ENCODE measurements around the gene LHX4.
A peak's percentile ranks its signal among the peaks of the same experiment; 100 is the strongest.

Gene LHX4

DNA sequence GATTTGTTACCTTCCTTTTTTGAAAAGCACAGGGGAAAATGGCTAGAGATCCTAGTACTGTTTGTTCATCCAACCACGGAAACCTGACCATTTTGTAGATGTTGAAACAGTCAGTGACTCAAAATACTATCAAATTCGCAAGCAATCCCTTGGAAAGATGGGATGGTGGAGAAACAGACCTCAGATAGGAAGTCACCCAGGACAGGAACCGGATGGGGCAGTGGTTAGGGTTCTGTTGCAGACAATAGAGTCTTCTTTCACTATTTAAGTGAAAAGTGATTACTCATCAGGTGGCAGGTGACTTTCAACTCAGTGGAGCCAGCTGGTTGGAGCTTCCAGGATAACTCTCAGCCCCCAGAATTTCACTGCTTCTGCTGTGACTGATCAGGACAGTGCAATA is 17.0 kb downstream of the LHX4 start:
- DNase-seq, result no peak

DNA sequence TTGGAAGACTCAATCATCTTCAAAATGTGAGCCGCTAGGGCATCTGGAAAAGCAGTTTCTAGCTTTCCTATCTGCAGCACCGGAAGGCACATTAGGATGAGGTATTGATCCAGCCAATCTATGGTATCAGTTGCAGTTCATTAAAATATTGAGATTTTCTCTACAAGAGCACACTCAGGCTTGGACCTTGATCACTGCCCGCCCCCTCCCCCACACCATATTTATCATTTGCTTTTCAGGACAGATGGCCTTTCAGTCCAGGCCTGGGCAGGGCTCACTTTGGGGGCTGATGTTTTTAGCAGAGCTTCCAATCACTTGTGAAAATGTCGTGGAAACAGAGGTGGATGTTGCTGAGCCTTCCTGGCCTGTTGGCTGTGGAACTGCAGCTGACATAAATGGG is 17.5 kb downstream of the LHX4 start:
- DNase-seq, result no peak

DNA sequence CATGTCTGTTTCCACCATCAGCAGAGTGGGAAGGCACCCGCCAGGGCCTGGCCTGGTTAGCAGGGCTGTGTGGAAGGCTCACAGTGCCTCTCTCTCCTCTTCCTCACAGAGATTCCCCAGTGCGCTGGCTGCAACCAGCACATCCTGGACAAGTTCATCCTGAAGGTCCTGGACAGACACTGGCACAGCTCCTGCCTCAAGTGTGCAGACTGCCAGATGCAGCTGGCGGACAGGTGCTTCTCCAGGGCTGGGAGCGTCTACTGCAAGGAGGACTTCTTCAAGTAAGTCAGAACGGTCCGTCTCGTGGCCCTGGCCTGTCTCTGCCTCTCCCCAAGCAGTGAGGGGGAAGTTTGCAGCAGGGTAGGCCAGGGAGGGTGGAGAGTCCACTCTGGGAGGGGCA is 18.1 kb downstream of the LHX4 start:
- no peak for DNase-seq

DNA sequence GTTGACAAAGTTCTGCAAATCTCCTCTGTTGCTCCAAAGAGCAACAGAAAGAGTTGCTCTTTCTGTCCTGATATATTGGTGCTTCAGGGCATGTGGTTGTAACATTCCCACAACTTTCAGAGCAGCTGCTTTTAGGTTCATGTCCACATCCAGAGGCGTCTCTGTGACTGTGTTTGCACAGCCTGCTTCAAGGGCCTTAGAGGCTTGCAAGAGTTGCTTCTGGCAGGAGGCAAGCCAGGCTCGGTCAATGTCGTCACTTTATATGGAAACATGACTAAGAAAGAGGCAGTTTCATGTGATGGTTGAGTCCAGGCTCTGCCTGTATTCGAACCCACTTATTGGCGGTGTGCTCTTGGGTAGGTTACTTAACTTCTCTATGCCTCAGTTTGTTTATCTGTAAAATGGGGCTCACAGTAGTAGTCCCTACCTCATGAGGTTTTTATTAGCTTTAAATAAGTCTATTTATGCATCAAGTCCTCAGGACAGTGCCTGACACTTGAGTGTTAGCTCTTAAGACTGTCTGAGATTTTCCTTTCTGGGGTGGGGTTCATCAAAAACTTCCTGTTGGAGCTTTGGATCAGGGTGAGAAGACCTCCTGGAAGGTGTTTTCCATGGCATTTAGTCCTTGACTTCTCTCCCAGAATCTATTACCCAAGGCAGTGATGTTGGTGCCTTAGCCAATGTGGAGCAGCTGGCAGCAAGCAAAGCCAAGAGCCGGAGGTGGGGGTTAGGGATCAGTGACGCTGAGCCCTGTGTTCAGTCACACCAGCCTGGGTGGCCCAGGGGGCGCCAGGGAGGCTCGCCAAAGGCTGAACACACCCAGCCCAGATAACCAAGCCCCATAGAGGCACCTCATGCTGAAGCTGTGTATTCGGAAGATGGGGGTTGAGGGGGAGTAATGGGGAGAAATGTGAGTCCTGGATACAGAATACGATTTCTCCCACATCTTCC is 18.9 kb downstream of the LHX4 start:
- no peak for DNase-seq

DNA sequence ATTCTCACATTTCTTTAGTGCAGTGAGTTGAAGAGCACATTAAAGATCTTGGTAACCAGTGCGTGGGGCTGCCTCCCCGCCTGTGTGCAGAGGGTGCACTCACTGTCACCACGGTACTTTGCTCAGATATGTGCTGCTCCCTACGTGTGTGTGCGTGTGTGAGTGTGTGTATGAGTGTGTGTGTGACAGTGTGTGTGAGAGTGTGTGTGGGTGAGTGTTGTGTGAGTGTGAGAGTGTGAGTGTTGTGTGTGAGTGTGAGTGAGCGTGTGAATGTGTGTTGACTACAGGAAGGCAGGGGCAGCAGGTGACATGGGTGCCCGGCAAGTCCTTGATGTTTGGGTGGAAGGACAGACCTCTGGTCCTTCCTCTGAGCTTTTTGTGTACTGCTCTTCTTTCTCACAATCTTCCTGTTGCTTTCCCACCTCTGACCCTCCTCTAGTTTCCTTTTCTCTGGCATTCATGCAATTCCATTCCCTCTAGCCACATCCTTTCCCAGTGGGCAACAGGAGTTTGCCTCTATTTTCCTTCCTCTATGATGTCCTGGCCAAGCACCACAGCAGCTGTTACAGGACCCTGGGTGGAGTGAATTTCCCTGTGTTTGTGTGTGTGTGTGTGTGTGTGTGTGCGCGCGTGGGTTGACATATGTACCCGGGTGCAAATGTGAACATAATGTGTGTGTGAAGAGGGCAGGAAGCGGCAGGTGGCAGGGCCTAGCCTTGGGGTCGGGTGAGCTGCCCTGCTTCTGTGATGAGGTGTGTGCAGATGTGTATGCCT is 19.8 kb downstream of the LHX4 start:
- no peak for DNase-seq

DNA sequence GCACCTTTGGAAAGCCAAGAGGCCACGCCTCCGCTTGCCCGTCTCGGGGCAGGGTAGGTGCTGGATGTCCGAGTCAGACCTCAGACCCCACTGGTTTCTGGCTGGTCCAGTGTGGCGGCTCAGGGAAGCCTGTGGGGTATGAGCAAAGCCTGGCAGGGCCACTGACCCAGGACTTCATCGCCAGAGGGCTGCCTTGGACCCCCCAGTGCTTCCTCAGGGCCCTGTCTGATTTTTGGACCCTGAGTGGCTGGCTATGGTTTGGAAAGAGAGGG is 20.4 kb downstream of the LHX4 start:
- DNase-seq, result no peak

DNA sequence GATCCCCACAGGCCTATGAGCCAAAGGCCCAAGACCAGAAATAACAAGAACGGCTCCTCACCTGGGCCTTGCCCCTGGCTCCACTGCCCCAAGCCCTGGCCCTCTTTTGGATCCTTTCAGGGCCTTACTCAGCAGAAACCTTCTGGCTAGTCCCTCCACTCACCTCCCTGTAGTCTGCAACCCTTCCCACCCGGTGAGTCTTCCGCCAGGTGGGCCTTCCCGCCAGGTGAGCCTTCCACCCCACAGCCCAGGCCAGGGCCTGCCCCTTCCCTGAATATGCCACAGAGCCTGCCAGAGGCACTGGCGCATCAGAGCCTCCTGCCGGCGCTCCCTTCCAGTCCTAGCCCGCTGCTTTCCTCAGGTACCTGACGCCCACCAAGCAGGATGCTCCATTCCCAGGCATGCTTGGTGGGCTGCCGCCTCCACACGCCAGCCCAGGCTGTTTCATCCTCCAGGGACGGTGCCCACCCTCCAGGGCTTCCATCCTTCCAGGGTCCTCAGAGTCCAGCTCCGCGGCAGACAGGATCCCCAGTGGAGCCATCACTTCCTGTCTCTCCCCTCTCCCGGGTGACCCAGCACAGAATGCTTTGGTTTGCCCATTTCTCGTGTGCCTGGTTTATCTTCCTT is 20.9 kb downstream of the LHX4 start:
- no peak for DNase-seq

DNA sequence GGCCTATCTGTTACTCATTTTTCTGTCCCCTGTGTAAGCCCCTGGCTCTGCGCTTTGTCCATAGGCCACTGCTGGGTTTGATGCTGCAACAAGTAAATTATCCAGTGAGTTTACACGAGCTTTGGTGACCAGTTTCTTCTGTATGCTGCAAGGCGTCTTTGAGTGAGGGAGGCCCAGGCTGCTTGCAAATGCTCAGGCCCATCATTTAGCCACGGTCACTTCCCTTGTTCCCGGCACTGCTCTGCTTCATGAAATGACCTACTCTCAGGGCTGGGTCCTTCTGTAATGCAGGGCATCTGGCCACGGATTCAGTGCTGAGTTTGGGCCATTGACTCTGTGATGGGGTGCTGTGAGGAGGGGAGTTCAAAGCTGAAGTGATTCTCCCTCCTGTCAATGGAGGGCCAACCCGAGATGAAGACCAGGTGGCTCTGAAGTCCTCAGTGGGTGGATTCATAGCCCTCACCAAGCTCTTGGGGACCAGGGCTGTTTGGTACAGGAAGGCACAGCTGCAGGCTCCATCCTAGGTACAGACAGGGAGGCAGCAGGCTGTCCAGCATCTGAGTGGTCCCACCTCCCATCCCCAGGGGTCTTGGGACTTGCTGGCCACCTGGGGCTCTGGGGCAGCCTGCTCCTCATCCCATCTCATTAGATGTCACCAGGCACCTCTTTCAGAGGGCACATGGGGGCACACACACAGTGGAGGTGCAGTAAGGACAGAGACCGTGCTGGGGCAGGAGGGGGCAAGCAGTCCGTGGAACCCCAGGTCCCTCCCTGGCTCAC is 21.7 kb downstream of the LHX4 start:
- no peak for DNase-seq

DNA sequence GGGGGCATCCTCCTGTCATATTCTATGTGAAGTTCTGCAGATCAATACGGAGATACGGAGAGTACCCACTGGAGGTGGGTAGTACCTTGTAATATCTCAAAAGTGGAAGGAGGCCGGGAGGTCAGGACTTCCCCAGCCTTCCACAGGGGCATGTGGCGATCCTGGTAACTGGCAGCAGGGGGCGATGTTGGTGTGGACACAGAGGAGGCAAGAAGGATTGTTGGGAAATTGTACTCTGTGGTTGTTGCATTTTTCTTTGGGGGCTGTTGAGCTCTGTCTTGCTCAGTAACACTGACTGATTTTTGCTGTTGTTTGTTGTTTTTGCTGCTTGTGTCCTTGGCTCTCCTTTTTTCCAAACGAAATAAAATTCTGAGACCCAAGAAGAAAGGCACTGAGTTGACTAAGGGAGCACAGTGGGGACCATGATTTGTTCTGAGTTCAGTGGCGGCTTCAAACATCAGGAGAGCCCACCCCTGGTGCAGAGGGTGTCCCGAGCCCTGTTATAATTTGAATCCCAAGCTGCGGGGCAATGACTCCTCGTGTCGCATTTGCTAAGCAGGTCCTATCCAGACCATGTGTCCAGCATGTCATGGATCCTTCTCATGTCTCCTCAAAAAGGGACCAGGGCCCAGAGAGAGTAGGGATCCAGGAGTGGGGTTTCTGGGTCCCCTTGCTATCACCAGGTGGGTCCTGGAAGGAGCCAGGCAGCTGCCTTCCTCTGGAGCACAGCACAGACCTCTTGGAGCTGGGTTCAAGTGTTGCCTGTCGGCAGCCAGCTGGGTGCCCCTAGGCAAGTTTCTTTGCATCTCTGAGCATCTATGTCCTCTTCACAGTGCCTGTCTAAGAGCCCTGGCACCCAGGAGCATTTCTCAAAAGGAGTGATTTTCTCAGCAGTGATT is 22.8 kb downstream of the LHX4 start:
- DNase-seq, result peak; percentile 71

DNA sequence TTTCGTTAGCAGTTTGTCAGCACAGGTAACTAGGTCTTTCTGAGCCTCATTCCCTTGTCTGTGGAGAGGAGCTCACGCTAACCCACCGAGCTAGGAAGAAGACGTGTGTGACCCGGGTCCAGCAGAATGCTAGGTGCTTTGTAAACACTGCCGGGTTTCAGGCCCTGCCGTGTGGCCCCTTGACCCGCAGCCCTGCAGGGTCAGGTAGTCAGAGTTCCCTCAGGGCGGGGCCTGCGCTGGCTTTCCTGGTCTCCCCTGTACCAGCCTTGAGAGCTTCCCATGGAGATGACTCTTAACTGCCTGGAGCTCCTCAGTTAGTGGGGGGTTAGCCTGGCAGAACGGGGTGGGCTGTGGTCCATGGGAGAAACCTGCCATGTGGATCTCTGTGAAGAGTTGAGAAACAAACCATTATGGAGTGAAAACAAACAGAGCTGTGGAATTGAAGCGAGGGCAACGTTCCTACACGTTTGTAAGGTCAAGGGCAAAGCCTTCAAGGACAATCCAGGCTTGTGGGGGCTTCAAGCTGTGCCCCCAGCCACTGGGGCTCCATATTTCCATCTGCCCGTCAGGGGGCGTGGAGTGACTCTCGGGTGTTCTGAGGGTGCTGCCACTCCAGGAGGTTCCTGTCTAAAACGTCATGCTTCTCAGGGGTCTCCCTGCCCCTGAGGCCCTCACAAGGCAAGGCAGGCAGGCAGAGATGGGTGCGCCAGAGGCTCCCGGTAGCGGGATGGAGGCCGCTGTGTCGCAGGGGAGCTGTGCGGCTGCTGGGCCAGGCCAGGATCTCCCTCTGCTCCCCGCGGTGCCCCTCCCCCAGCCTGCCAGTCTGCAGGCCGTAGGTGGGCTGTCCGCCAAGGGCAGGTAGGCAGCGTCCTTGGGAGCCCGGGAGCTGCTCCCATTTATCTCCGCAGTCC is 23.8 kb downstream of the LHX4 start:
- DNase-seq, result no peak

DNA sequence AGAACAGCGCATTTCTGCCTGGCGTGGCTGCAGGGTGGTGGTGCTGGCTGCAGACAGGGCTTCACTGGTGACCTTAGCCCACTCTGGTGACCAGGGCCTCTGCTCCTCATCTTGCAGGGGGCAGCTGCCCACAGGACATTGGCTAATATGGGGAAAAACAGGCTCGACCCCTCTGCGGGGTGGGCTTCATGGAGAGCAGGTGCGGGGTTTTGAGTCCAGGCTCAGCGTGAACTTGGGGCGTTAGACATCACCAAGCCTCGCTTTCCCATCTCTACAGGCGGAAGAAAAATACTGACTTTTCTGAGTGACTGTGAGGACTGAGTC is 24.4 kb downstream of the LHX4 start:
- DNase-seq, result no peak

DNA sequence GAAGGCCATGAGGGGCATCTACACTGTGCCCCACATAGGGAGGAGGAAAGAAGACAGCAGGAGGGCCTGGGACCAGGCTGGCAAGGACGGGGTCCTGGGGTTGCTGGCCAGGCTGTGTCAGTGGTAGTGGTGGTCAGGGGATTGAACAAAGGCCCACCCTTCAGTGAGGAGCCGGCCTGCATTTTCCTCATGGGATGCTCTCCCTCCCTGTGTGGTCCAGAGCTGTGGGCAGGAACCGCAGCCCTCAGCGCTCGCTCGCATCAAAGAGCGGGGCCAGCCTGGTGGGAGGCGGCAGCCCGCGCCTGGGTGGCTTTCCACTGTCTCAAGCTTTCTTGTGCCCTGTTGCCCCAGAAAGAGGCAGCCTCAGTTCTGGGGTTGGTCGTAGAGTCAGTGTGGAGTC is 24.8 kb downstream of the LHX4 start:
- no peak for DNase-seq

DNA sequence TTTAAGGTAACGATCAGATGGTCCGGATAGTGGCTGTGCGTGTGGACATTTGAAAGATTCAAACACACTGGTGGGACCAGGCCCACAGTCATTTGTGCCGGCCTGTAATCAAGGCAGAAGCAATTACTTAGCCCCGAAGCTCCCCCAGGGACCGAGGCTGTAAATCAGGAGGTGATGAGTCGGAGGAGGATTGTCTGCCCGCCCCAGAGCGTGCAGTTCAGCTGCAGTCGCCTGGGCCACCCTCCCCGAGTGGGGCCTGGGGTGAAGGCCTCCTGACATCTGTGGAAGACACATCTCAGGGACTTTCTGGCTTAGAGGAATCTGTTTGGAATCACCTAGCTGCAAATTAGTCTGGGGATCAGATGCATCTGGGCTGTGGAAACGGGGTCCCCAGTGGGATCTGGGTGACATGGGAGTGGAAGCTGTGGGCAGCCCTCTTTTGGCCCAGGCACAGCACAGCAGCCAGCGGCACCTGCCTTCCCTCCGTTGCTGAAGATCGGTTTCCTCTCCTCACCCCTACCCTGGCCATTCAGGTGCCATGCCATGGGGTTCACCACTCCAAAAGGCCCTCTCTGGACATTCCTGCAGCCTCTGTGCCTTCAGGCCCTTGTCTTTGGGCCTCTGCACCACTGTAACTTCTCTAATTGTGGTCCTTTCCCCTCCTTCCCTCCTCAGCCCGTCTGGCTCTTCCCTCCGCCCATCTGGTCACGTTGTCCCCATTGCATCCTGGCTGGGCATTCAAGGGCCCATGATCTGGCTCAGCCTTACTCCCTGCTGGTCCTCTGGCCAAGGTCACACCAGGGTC is 25.7 kb downstream of the LHX4 start:
- DNase-seq, result no peak

DNA sequence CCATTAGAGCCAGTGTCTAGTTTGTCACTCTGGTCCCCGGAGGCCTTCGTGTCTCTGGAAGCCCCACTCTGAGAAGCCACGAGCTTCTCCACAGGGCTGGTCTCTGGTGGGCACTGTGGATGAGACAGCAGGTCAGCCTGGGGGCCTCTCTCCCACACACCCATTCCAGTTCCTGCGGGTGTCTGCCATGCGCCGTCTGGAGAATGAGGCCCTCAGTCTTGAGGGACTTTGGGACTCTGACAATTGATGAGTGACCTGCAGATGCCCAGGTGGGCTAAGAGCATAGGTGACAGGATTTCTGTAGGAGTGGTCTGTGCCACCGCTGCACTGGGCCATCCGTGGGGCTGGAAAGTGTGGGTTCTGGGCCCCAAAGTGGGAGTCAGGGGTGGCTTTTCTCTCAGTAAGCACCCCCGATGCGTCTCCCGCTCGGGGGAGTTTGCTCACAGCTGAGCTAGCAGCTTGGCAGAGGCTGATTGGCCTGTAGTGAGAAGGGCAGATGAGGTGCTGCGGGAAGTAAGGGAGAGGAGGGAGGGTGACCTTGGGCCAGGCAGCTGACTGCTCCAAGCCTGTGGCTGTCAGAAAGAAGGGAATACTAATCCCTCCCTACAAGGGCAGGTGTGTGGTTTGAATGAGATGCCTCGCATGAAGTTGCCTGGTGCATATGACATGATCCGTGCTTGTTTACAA is 26.4 kb downstream of the LHX4 start:
- DNase-seq, result no peak

DNA sequence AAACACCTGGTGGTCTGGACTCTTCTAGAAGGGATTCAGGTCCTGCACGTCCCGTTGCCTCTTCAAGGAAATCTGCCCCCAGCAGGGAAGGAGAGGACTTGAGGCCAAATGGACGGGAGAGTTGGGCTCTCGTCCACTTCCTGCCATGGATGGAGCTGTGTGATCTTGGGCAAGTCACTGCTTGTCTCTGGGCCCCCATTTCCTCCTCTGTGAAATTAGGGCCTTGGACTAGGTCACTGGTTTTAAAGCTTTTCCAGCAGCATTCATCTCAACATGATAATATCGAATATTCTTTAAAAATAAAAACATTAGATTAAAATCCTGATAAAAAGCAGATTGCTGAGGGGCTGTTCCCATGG is 26.9 kb downstream of the LHX4 start:
- DNase-seq, result no peak

DNA sequence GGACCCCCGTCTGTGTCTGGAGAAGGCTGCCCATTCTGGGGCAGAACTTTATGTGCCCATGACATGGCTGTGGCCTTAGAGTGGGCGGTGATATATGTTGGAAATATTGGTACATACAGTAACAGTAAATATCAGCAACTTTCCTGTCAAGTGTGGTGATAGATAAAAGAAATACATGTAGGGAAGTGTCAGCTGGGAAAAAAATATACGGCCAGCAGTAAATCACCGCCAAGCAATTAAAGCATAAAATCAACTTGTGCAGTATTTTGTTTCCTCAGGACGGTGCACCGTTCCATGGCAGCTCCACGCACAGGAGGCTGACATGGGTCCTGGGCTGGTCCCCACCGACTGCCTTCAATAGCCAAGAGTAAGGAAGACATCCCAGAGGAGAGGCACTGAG is 27.4 kb downstream of the LHX4 start:
- DNase-seq, result no peak

DNA sequence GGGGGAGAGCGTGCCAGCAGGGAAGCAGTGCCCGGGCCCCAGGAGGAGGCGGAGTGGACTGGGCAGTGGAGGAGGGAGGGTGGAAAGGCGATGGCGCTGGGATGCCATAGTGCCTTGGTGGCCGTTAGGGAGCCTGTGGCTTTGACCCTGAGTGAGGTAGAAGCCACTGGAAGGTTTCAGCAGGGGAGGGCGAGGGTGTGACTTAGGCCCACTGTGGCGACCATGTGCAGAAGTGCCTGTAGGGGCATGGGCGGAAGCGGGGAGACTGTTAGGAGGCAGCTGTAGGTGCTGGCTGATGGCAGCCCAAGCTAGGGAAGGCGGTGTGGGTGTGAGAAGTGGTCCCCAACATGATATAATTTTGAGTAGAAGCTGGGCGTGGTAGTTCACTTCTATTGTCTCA is 28.2 kb downstream of the LHX4 start:
- DNase-seq, result no peak

DNA sequence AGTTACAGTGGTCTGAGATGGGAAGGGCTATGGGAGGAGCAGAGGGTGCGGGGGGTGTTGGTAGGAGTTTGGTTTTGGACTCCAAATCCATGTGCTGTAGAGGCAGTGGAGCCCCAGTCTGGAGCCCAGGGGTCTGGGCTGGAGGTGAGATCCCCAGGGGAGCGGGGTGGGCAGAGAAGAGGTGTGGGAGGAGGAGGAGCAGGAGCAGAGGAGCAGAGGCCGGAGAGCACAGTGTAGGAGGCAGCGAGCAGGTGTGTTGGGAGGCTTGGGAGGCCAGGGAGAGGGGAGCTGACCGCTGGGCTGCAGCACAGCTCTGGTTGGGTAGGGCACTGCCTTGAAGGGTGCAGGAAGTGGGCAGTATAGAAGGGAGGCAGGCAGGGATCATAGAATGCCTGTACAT is 28.9 kb downstream of the LHX4 start:
- DNase-seq, result no peak

DNA sequence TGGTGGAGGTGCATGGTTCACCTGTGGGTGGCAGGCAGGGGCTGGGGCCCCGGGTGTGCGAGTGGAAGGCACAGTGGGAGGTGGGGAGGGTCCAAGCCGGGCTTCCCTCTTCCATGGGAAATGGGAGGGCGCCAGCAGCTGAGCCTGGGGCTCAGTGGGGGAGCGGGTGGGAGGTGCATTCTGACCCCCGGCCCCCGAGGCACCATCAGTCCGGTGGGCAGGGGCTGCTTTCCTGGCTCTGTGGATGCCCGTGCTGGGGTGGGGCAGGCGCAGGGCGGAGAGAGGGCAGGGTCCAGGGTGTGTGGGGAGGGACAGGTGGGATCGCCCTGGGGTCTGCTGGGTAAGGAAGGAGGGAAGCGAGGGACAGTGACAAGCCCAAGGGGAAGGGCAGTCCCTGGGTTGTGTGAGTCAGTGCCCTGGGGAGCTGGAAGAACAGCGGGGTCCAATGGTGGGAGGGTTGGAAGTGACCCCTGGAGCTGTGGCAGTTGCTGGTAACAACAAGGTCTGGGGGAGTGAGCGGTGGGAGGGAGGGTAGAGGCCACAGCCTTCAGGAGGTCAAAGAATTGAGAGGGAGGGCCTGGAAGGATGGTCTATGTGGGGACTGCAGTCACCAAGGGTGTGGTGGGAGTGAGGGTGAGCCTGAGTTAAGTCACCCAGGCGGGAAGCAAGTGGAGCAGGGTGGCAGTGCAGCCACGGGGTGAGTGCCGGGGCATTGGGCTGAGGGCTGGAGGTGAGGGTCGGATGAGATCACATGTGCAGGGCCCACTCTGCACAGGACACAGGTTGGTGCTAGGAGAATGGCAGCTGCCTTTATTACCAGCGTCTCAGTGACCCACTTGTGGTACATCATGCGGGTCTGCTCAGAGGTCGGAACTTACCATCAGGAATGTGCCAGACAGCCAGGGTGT is 29.6 kb downstream of the LHX4 start:
- no peak for DNase-seq

Data from CD4-positive, alpha-beta T cell treated with Interleukin-17A for 1 hour (primary cell).